H1 (cell line): ENCODE measurements around the gene SFR1. TPM values are rescaled to one million over a fixed set of nuclear protein-coding genes. Genes with fewer than 3 reads are reported as not detected.

Experiments used
- CTCF ChIA-PET: fragments of 300-600 bp; sonication (Branson Sonifier 250); formaldehyde crosslinking; loops from one replicate; lab custom pipeline; 2021; ENCODE audit not compliant: partially characterized antibody; lab: Charles Lee
- POLR2A ChIA-PET: fragments of 300-600 bp; sonication (Branson Sonifier 250); formaldehyde crosslinking; loops from one replicate; lab custom pipeline; 2021; ENCODE audit warnings: inconsistent platforms; ENCODE audit not compliant: partially characterized antibody; lab: Charles Lee
- DNase-seq, 2 experiments: peaks; one replicate each; pipeline versions ENCODE4 v3.0.0 to v3.0.0-alpha.2; 2010 to 2022; ENCODE audit warnings: low spot score in 2 of 2, low read depth in 1 of 2, mixed read lengths in 1 of 2
- FAIRE-seq: peaks from 2 replicates; lab custom pipeline; 2011; peaks lifted over from hg19 to GRCh38; lab: Jason Lieb, UNC
- H2AFZ ChIP-seq: 2 replicates; pipeline ENCODE4 v1.8.1; 2012; ENCODE audit warnings: low read length, inconsistent platforms
- H2AK5ac ChIP-seq: 2 replicates; pipeline ENCODE4 v1.6.1; 2013; ENCODE audit warnings: low read depth, low read length
- H2BK120ac ChIP-seq: replicated peaks from 2 replicates; pipeline ENCODE3; 2013; ENCODE audit warnings: low read depth, low read length, inconsistent platforms
- H2BK12ac ChIP-seq: 2 replicates; pipeline ENCODE4 v1.6.1; 2013; ENCODE audit warnings: low read depth, low read length
- H2BK15ac ChIP-seq: 2 replicates; pipeline ENCODE4 v1.6.1; 2013; ENCODE audit warnings: low read length
- H2BK20ac ChIP-seq: 2 replicates; pipeline ENCODE4 v1.6.1; 2013; ENCODE audit warnings: low read length
- H2BK5ac ChIP-seq: 2 replicates; pipeline ENCODE4 v1.6.1; 2013; ENCODE audit warnings: low read depth, low read length
- H3K14ac ChIP-seq: 2 replicates; pipeline ENCODE4 v1.6.1; 2013; ENCODE audit warnings: inconsistent platforms; ENCODE audit not compliant: insufficient read length
- H3K18ac ChIP-seq: 2 replicates; pipeline ENCODE4 v1.6.1; 2013; ENCODE audit warnings: low read length; ENCODE audit errors: extremely low read depth
- H3K23ac ChIP-seq: 2 replicates; pipeline ENCODE4 v1.6.1; 2013; ENCODE audit warnings: inconsistent platforms; ENCODE audit not compliant: insufficient read length
- H3K23me2 ChIP-seq: 2 replicates; pipeline ENCODE4 v1.6.1; 2013; ENCODE audit warnings: low read depth, low read length
- H3K27ac ChIP-seq: 2 replicates; pipeline ENCODE4 v1.6.1; 2011; ENCODE audit warnings: low read depth, low read length, inconsistent platforms
- H3K27me3 ChIP-seq, 4 experiments: replicated peaks in 1 of 4; 1 replicate in 1 of 4; 2 replicates in 3 of 4; pipeline versions ENCODE4 v1.6.1 to v1.8.1; 2011 to 2013; ENCODE audit warnings: low read length in 3 of 4, mild to moderate bottlenecking in 3 of 4, inconsistent platforms in 2 of 4, mixed read lengths in 2 of 4, moderate library complexity in 1 of 4; ENCODE audit not compliant: control insufficient read depth in 3 of 4, insufficient read depth in 3 of 4; ENCODE audit errors: extremely low read depth in 1 of 4
- H3K36me3 ChIP-seq, 4 experiments: 2 replicates each; pipeline versions ENCODE4 v1.6.1 to v1.8.1; 2011 to 2013; ENCODE audit warnings: mild to moderate bottlenecking in 4 of 4, low read length in 3 of 4, moderate library complexity in 2 of 4, control low read depth in 1 of 4, inconsistent platforms in 1 of 4; ENCODE audit not compliant: insufficient read depth in 4 of 4, control insufficient read depth in 2 of 4
- H3K4ac ChIP-seq: replicated peaks from 2 replicates; pipeline ENCODE3; 2013; ENCODE audit warnings: low read length, low read depth, mixed read lengths, inconsistent platforms; ENCODE audit not compliant: insufficient read length
- H3K4me1 ChIP-seq, 4 experiments: replicated peaks in 1 of 4; 1 replicate in 1 of 4; 2 replicates in 3 of 4; pipeline versions ENCODE4 v1.6.1 to v1.8.1; 2011 to 2013; ENCODE audit warnings: low read length in 3 of 4, inconsistent platforms in 2 of 4, mixed read lengths in 1 of 4; ENCODE audit not compliant: insufficient read depth in 4 of 4, control insufficient read depth in 3 of 4
- H3K4me2 ChIP-seq, 2 experiments: 2 replicates each; pipeline versions ENCODE4 v1.6.1 to v1.8.1; 2011 to 2013; ENCODE audit warnings: low read depth in 2 of 2, low read length in 2 of 2, control low read depth in 1 of 2, inconsistent platforms in 1 of 2, mild to moderate bottlenecking in 1 of 2; ENCODE audit not compliant: insufficient read depth in 1 of 2
- H3K4me3 ChIP-seq, 4 experiments: fragments of 200-600, 300-600 bp in 1 of 4; sonication (generic), shearing (Covaris generic), sonication (Bioruptor Twin) in 1 of 4; 2 replicates each; pipeline versions ENCODE4 v1.5.1 to v1.8.1; 2011 to 2016; ENCODE audit warnings: low read length in 4 of 4, low read depth in 3 of 4, control low read depth in 2 of 4, inconsistent platforms in 2 of 4, mild to moderate bottlenecking in 2 of 4, mixed read lengths in 1 of 4, moderate library complexity in 1 of 4; ENCODE audit not compliant: insufficient read depth in 2 of 4; ENCODE audit errors: extremely low read depth in 1 of 4
- H3K56ac ChIP-seq: replicated peaks from 2 replicates; pipeline ENCODE3; 2013; ENCODE audit warnings: low read depth, mild to moderate bottlenecking, mixed read lengths, low read length, inconsistent platforms; ENCODE audit not compliant: insufficient read length
- H3K79me1 ChIP-seq: 2 replicates; pipeline ENCODE4 v1.6.1; 2013; ENCODE audit warnings: low read depth, low read length, control low read depth
- H3K79me2 ChIP-seq, 2 experiments: 2 replicates each; pipeline versions ENCODE4 v1.6.1 to v1.8.1; 2012 to 2013; ENCODE audit warnings: low read length in 2 of 2, mild to moderate bottlenecking in 2 of 2, inconsistent platforms in 1 of 2; ENCODE audit not compliant: insufficient read depth in 2 of 2, control insufficient read depth in 1 of 2
- H3K9ac ChIP-seq, 4 experiments: replicated peaks in 1 of 4; 1 replicate in 1 of 4; 2 replicates in 3 of 4; pipeline versions ENCODE4 v1.6.1 to v1.8.1; 2011 to 2013; ENCODE audit warnings: low read depth in 3 of 4, low read length in 3 of 4, control low read depth in 2 of 4, mild to moderate bottlenecking in 2 of 4, moderate library complexity in 2 of 4, inconsistent platforms in 1 of 4; ENCODE audit errors: extremely low read depth in 1 of 4
- H3K9me3 ChIP-seq, 2 experiments: 2 replicates each; pipeline versions ENCODE4 v1.6.1 to v1.8.1; 2012 to 2013; ENCODE audit warnings: mild to moderate bottlenecking in 2 of 2, moderate library complexity in 2 of 2, control low read depth in 1 of 2, inconsistent platforms in 1 of 2, low read depth in 1 of 2, low read length in 1 of 2, mixed read lengths in 1 of 2; ENCODE audit not compliant: insufficient read depth in 2 of 2
- H4K20me1 ChIP-seq, 2 experiments: replicated peaks in 1 of 2; 2 replicates each; pipeline versions ENCODE3 to v1.8.1; 2011 to 2013; ENCODE audit warnings: inconsistent platforms in 2 of 2, low read length in 2 of 2, mild to moderate bottlenecking in 1 of 2; ENCODE audit not compliant: insufficient read depth in 2 of 2, control insufficient read depth in 1 of 2
- H4K5ac ChIP-seq: 2 replicates; pipeline ENCODE4 v1.6.1; 2013; ENCODE audit warnings: low read length, low read depth, mixed read lengths, inconsistent platforms; ENCODE audit not compliant: insufficient read length
- H4K8ac ChIP-seq: 2 replicates; pipeline ENCODE4 v1.8.0; 2013; ENCODE audit warnings: mild to moderate bottlenecking, moderate library complexity, low read length, inconsistent platforms; ENCODE audit not compliant: insufficient read depth; ENCODE audit errors: extremely low read depth
- H4K91ac ChIP-seq: replicated peaks from 2 replicates; pipeline ENCODE3; 2013; ENCODE audit warnings: low read length, mixed read lengths, inconsistent platforms; ENCODE audit not compliant: insufficient read length
- BCL11A ChIP-seq, 2 experiments: IDR thresholded peaks; one replicate each; pipeline ENCODE4 v1.6.1; 2011; ENCODE audit warnings: low read depth in 2 of 2, low read length in 2 of 2, mild to moderate bottlenecking in 2 of 2
- CHD2 ChIP-seq: IDR thresholded peaks from 2 replicates; pipeline ENCODE4 v1.6.1; 2012; ENCODE audit warnings: low read length, improper control_type of control experiment
- RBBP5 ChIP-seq: IDR thresholded peaks from 2 replicates; pipeline ENCODE4 v1.7.1; 2012; ENCODE audit warnings: low read depth, mild to moderate bottlenecking, inconsistent platforms, low read length, moderate library complexity, borderline replicate concordance
- ZNF274 ChIP-seq: IDR thresholded peaks from 2 replicates; pipeline ENCODE4 v1.7.0; 2012; ENCODE audit warnings: low read length, borderline replicate concordance; ENCODE audit errors: extremely low read depth
- WGBS, 2 experiments: shearing (Covaris generic) in 1 of 2; methylation state at CpG; one replicate each; pipeline versions ENCODE4 v1.1.6 to v1.1.7; 2013 to 2015; ENCODE audit warnings: low lambda C conversion rate in 2 of 2, mixed read lengths in 2 of 2, inconsistent platforms in 1 of 2, low coverage in 1 of 2, missing lambda C conversion rate in 1 of 2; ENCODE audit not compliant: insufficient replicate concordance in 2 of 2, insufficient coverage in 1 of 2, insufficient read length in 1 of 2; ENCODE audit errors: extremely low coverage in 1 of 2, missing lambda C conversion rate in 1 of 2; 5-methylcytosine and 5-hydroxymethylcytosine counted together
- polyA plus RNA-seq, 7 experiments: library from polyadenylated mRNA; depleted of rRNA in 3 of 7; stranded (reverse) in 5 of 7; unstranded in 2 of 7; fragments of >200 nt in 5 of 7; fragments of 200-250 nt in 2 of 7; gene quantifications; 1 replicate in 5 of 7; 2 replicates in 1 of 7; 4 replicates in 1 of 7; pipeline versions ENCODE4 v1.2.1 to v1.2.3, GENCODE V29; 2011 to 2013; ENCODE audit warnings: missing spikeins in 2 of 7, mixed read lengths in 2 of 7
- total RNA-seq: library from RNA; stranded (reverse); fragmentation: NEBNext Ultra II Directional; extraction: Animal tissue kit (Norgen Biotek cat#: 25700); gene quantifications from 2 replicates; pipeline ENCODE4 v1.2.1, GENCODE V29; 2021

The SFR1 gene
- total and polyA plus RNA-seq, 2 of the 8 experiments (the other 6 are each of a cell fraction or from before 2014, with no cell fraction given): 3.4 to 7.7 TPM

DNA sequence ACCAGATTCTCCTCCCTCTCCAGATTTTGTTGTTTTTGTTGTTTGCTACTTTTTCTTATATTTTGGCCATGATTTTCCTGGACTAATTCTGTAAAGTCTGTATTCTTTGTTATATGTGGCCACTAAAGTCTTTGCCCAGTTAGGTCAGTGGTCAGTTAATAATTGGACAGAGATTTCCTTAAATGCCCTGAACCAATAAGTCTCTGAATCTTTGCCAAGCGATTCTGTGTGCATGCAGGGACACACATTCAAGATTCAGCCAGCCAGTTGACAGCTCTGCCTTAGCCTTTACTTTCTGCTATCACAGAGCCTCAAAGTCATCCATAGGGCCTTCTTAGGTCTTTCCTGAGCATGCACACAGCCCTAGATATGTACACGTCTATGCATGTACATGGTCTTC, 25.3 kb upstream of the SFR1 start:
- Histone ChIP-seq H2AFZ (no peak overlapping the region), H3K14ac (no peak overlapping the region), H2BK120ac (no peak overlapping the region), H2AK5ac (no peak overlapping the region), H3K18ac (no peak overlapping the region), H3K4me1 (no peaks in the 10 kb centered on the region), H3K27me3 (no peaks in the 10 kb centered on the region), H2BK20ac (no peak overlapping the region), H3K4ac (no peak overlapping the region), H2BK15ac (no peak overlapping the region), H3K23ac (no peak overlapping the region), H3K27ac (no peak overlapping the region), H2BK12ac (no peak overlapping the region), H3K79me1 (no peaks in the 10 kb centered on the region), H4K5ac (no peak overlapping the region), H4K8ac (no peak overlapping the region), H3K79me2 (no peaks in the 10 kb centered on the region), H4K91ac (no peak overlapping the region), H3K4me2 (no peak overlapping the region), H3K4me3 (no peak overlapping the region), H2BK5ac (no peak overlapping the region), H3K23me2 (no peaks in the 10 kb centered on the region), H3K9ac (no peak overlapping the region), H3K36me3 (no peaks in the 10 kb centered on the region), H3K9me3 (peaks cover 8 to 9% of the 10 kb centered on the region in 2 experiments; a peak in 3 of 4 replicates), H4K20me1 (no peaks in the 10 kb centered on the region), H3K56ac (no peak overlapping the region)
- 76% methylated on average over 2 of the region's 2 CpGs; no CpG with 5 or more reads in 1 of the 2 experiments for WGBS, 2 experiments
- CTCF ChIA-PET: no interaction called here
- FAIRE-seq (no peak), DNase-seq (no peak)
- POLR2A ChIA-PET: interaction anchor here (1.7 kb wide), 1 partner anchor 25 kb away, joined by 5 read pairs; the partner anchor contains the start of gene SFR1
- TF ChIP-seq CHD2 (no peak), ZNF274 (no peak), BCL11A (IDR thresholded peaks at IDR 0.05; ENCODE audit: low read depth in 2 of 2, low read length in 2 of 2) (no peak), RBBP5 (no peak)
